Activated CD4-positive, alpha-beta T cell treated with anti-CD3 and anti-CD28 coated beads, Interleukin-2, amount 50 U/mL, for 24 hours (primary cell): ENCODE results near the gene C10orf71.

Source experiments
- DNase-seq, 2 donors: peaks; one replicate each; pipeline ENCODE4 v3.0.0-alpha.2; 2020; ENCODE audit warnings: low read depth in 1 of 2, low spot score in 1 of 2

Gene C10orf71

GRCh38 chr10:49290607-49291006, 8.4 kb upstream of the C10orf71 start:
- DNase-seq = no peak

DNA sequence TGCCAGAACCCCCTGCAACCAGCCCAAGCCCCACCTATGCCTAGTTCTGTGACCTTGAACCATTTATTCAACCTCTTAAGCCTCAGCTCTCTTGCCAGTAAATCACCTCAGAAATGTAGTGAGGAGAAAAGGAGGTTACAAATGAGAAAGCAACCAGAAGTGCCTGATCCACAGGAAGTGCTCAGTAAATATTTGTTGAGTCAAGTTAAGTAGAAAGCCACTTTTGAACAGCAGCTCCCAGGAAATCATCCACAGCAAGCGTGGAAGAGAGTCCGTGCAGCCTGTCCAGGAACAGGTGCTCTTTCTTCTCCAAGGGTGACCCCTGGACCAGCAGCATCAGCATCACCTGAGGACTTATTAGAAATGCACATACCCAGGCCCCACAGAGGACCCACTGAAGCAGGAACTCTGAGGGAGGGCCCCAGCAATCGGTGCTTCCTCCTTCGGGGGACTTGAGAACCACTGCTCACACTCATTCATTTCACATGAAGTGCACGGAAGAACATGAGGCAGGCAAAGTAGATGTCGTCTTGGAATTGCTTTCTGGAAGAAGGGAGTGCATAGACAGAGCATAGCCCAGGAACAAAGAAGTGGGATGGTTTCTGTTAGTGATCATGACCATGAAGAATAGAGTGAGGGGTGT, 6.3 kb upstream of the C10orf71 start:
- DNase-seq = no peak

DNA sequence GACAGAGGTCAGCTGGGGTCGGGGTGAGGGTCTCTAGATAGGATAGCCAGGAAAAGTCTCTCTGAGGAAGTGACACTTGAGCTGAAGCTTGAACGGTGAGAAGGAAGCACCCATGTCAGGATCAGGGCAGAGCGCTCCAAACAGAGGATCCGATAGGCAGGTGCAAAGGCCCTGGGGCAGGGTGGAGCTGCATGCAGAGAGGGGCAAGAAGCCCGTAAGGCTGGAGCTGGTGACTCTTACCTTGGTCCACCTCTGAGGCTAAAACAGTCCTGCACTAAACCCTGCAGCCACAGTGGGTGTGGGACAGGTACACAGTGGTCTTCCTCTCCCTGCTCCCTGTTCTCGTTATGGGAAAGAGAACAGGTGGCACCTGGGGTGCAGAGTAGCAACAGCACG, 5.8 kb upstream of the C10orf71 start:
- DNase-seq = no peak

- DNase-seq = no peak
Observed at GRCh38 chr10:49294731-49295130, 4.2 kb upstream of the C10orf71 start.

DNA sequence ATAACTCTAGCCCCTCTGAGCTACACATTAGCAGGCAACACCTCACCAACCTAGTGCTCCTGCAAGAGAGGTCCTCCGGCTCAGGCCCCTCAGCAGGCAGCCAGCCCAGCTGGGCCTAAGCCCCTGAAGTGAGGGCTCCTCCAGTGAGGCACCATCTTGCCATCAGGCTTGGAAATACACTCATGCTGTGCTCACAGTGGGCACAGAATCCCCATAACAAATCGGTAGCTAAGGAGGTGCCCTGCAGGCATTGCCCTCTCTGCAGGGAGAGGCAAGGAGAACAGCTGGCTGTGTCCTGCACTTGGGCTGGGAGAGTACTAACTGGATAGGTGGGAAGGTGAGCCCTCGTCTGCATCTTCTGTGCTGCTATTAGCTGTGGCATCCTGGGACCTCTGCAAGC, 3.7 kb upstream of the C10orf71 start:
- no peak for DNase-seq

- DNase-seq = no peak
Observed at GRCh38 chr10:49296382-49296781, 2.6 kb upstream of the C10orf71 start.

DNA sequence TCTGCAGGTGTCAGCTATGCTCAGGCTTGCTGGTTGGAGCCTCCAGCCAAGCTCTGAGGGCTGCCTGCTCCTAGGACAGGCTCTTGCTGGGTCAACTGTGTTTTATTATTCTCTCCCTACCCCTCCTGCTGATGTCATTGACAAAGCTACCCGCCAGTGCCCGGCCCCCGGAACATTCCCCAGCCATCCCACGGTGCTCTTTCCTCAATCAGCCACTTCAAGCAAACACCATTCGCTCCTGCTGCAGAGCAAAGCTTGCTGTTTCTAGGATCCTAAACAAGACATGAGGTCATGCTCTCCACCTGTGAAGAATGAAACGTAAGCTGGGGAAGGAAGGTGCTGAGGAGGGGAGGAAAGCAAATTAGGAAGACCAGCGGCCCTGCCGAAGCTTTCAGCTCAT, 2.1 kb upstream of the C10orf71 start:
- no peak for DNase-seq

- no peak for DNase-seq
Observed at GRCh38 chr10:49297818-49298670, 926 bp upstream of the C10orf71 start.

GRCh38 chr10:49298671-49298982, 343 bp upstream of the C10orf71 start:
- no peak for DNase-seq

DNA sequence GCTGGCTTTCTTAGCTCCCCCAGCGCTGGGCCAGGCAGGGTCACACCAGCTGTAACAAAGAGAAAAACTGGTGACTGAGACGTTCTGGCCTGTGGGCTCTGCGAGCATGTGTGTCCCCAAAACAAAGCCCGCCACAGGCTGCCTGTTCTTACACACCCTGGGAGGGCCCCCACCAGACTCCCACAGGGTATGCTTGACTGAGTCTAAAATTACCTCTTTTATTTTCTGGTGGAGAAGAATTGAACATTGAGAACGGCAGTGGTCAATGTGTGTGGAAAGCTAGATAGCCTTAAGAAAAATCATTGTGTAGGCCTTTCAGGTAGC, 808 bp downstream of the C10orf71 start:
- no peak for DNase-seq

DNA sequence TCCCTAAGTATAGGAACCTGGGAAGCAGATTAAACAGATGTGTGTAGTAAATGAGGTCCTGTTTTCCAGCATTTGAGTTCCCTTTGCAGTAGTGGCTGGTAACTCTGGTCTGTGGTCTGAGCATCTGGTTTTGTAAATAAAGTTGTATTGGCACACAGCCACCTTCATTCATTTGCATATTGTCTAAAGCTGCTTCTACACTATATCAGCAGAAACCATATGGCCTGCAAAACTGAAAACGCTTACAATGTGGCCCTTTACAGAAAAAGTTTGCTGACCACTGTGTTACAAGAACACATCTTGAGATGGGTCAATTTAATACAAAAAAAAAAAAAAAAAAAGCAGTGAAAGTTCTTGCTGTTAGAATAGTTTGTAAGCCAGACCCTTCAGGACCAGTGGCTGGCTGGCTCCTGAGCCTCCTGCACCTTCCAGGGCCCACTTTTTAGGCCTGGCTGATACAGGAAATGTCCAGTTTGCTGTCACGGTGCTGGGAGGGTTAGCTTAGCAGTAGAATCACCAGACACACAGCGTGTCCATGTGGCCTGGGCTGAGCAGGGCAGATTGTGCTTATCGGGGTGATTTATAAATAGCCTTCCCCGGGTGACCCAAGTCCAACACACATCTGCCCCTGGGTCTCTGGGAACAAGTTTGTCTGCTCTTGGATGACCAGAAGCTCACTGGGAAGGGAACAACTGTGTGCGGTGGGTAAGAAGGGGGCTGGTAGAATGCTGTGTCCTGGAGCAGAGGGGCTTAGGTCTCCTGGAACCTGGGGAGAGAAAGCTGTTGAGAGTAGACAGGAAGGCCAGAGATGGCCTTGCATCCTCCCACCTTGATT, 1.4 kb downstream of the C10orf71 start:
- no peak for DNase-seq

DNA sequence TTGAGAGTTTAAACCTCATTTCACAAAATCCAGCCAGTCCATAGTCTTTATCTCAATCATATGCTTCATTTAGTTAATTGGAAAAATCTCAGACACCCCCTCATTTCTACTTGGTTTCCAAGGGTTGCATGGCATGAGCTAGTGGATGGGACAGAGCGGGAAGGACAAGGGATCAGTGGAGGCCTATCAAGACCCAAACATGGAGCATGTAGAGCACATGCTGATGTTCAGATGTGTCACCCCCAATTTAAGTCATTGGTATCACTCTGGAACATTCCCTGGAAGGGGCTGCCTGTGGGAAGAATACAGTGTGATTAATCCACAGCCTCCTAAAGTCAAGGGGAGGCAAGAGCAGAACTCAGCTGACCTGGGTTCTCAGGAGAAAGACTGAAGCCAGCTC, 2.3 kb downstream of the C10orf71 start:
- no peak for DNase-seq

DNA sequence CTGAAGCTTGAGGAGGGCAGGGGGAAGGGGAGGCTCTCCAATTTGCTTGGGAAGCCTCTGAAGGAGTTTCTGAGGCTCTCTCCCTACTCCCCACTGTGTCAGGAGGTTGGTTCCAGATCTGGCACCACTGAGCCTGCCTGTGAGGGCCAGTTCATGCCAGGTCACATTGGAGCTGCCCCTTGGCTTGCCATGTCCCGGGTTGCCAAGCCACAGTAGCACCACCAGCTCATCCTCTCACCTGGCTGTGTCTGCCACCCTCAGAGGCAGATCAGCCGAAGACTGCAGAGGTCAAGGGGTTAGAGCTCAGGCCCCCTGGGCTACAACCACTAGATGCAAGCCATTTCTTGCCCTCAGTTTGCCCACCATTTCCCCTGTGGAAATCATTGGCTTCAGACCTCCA, 3.1 kb downstream of the C10orf71 start:
- DNase-seq = no peak

DNA sequence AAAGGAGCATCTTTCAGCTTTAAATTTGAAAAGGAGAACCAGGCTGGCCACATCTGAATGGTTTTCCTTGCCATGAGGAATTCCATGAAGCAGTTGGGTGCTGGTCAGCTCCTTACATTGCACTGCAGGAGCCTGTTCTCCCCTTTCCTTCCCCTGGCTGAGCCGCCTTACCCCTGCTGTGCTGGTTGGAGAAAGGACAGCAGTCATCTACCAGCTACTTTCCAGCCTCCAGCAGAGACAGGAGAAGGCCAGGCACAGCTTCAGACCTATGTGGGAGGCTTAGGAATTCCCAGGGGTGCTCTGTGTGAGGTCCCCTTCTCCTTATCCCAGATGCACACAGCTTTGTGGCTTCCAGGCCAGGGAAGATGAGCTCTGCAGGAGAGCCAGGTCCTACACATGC, 4.7 kb downstream of the C10orf71 start:
- no peak for DNase-seq

- no peak for DNase-seq
Observed at GRCh38 chr10:49304137-49304536, 5.2 kb downstream of the C10orf71 start.

DNA sequence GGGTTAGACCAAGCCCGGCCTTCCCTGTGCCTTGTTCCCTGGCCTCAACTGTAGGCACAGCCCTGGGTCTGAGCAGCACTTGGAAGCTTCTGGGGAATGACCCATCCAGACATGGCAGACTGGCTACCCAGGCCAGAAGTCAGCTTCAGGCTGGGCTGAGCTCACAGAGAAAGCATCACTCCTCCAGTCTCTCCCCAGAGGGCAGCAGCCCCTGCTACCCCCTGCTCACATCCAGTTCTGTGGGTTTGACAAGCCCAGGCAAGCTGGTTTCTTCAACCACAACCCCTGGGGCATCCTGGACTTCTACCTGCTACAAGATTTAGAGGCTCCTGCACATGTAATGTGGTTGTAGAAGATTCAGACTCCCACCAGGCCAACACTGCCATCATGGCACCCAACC, 9.0 kb downstream of the C10orf71 start:
- no peak for DNase-seq

- no peak for DNase-seq
Observed at GRCh38 chr10:49308881-49309280, 9.9 kb downstream of the C10orf71 start.

- DNase-seq = no peak
Observed at GRCh38 chr10:49309691-49310411, 10.9 kb downstream of the C10orf71 start.

DNA sequence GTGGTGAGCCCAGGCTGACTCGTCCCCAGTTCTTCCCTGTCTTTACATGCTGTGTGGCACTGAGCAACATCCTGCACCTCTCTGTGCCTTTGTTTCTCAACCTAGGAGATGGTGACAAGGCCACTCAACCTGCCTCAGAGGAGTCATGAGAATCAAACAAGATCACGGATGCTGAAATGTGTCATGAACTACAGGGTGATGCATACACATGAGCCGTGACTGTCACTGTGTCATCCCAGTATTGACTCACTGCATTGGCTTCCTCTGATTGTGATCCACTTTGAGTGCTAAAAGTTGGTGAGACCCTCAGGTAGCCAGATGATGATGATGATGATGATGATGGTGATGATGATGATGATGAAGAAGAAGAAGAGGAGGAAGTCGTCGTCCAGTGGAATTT, 11.5 kb downstream of the C10orf71 start:
- DNase-seq = no peak

- DNase-seq = no peak
Observed at GRCh38 chr10:49310901-49311554, 12.1 kb downstream of the C10orf71 start.
